Upper lobe of left lung (tissue), 6 donors: ENCODE measurements around the gene CCDC136. TPM values are rescaled to one million over a fixed set of nuclear protein-coding genes. Genes with fewer than 3 reads are reported as not detected.

Experiments used
- ATAC-seq, 2 donors: fragments of 200-7000 bp; cut with Tn5 transposase; one replicate each; pipeline ENCODE4 v1.9.1; 2022; ENCODE audit warnings: mild to moderate bottlenecking in 2 of 2, moderate library complexity in 2 of 2; ENCODE audit not compliant: low FRiP score in 2 of 2
- DNase-seq, 2 donors: peaks; one replicate each; pipeline ENCODE4 v3.0.0-alpha.2; 2019 to 2020
- H3K27ac ChIP-seq, 4 donors: fragments of 200-600 bp; sonication (generic); one replicate each; pipeline ENCODE4 v1.5.1; 2016 to 2019
- H3K27me3 ChIP-seq, 4 donors: fragments of 200-600 bp; sonication (generic); one replicate each; pipeline ENCODE4 v1.5.1; 2017 to 2019
- H3K36me3 ChIP-seq, 4 donors: fragments of 200-600 bp; sonication (generic); one replicate each; pipeline ENCODE4 v1.5.1; 2016 to 2019
- H3K4me1 ChIP-seq, 4 donors: fragments of 200-600 bp; sonication (generic); one replicate each; pipeline ENCODE4 v1.5.1; 2018 to 2019
- H3K4me3 ChIP-seq, 4 donors: fragments of 200-600 bp; sonication (generic); one replicate each; pipeline ENCODE4 v1.5.1; 2017 to 2019; ENCODE audit warnings: mild to moderate bottlenecking in 2 of 4, moderate library complexity in 1 of 4
- H3K9me3 ChIP-seq, 4 donors: fragments of 200-600 bp; sonication (generic); one replicate each; pipeline ENCODE4 v1.5.1; 2018 to 2019
- CTCF ChIP-seq, 6 experiments: fragments of 450-650 bp in 4 of 6; fragments of 200-600 bp in 2 of 6; sonication (generic) in 2 of 6; IDR thresholded peaks; one replicate each; pipeline ENCODE4 v1.5.1; 2016 to 2019; ENCODE audit warnings: antibody characterized with exemption in 6 of 6
- EP300 ChIP-seq, 4 donors: sonication (generic); formaldehyde crosslinking; IDR thresholded peaks; one replicate each; pipeline ENCODE4 v1.5.1; 2017; ENCODE audit warnings: antibody characterized with exemption in 4 of 4, control low read depth in 2 of 4
- POLR2A ChIP-seq, 4 donors: fragments of 450-650 bp; IDR thresholded peaks; one replicate each; pipeline ENCODE4 v1.5.1; 2016 to 2017; ENCODE audit warnings: antibody characterized with exemption in 4 of 4, mild to moderate bottlenecking in 2 of 4
- POLR2AphosphoS5 ChIP-seq, 2 donors: sonication (generic); formaldehyde crosslinking; IDR thresholded peaks; one replicate each; pipeline ENCODE4 v1.5.1; 2017; ENCODE audit warnings: antibody characterized with exemption in 2 of 2
- WGBS, 2 donors: methylation state at CpG; one replicate each; pipeline ENCODE4 v1.1.5; 2017 to 2018; 5-methylcytosine and 5-hydroxymethylcytosine counted together
- total RNA-seq, 6 donors: library from RNA; depleted of rRNA in 4 of 6; stranded (reverse); fragments of >200 nt in 4 of 6; gene quantifications; one replicate each; pipeline versions ENCODE4 v1.1.0 to v1.2.1, GENCODE V29; 2016 to 2021
- donor health status: DM: no; HTN: no; CAD: no; lungs with moderate emphysema.
- donor health status: DM: no; HTN: yes; CAD: no; lungs with severe emphysema.

Gene CCDC136
- total RNA-seq, 6 donors from 2014 or later = 0.46 to 7.2 (median 2.2) TPM

GRCh38 chr7:128814499-128814898 is 22.7 kb downstream of the CCDC136 start:
- Histone ChIP-seq H3K27ac (no peak overlapping the region), H3K4me3 (no peak overlapping the region), H3K27me3 (no peaks in the 10 kb centered on the region), H3K4me1 (peaks cover 0 to 5% (median 0%) of the 10 kb centered on the region in 4 donors), H3K36me3 (no peaks in the 10 kb centered on the region), H3K9me3 (no peaks in the 10 kb centered on the region)
- DNase-seq (no peak), ATAC-seq (no peak)
- TF ChIP-seq POLR2AphosphoS5 (IDR thresholded peaks at IDR 0.05) = no peak
- TF ChIP-seq EP300 (IDR thresholded peaks at IDR 0.05) = no peak
- no peak for TF ChIP-seq POLR2A (IDR thresholded peaks at IDR 0.05)
- no peak for TF ChIP-seq CTCF (IDR thresholded peaks at IDR 0.05)
- WGBS, 2 donors = 79 to 90% methylated on average over 5 to 6 of the region's 6 CpGs

- 80 to 82% methylated on average over 7 of the region's 7 CpGs for WGBS, 2 donors
- peaks cover 0 to 5% (median 0%) of the 10 kb centered on the region in 4 donors for H3K4me1 ChIP-seq
- no peak overlapping the region for H3K27ac ChIP-seq
- H3K36me3 ChIP-seq = no peaks in the 10 kb centered on the region
- H3K27me3 ChIP-seq = no peaks in the 10 kb centered on the region
- H3K4me3 ChIP-seq = no peak overlapping the region
- no peaks in the 10 kb centered on the region for H3K9me3 ChIP-seq
- DNase-seq (no peak), ATAC-seq (peak in 1 of 2 donors; percentile 43)
- TF ChIP-seq POLR2AphosphoS5 (IDR thresholded peaks at IDR 0.05) (no peak), CTCF (IDR thresholded peaks at IDR 0.05) (no peak), POLR2A (IDR thresholded peaks at IDR 0.05) (no peak), EP300 (IDR thresholded peaks at IDR 0.05) (no peak)
Observed at GRCh38 chr7:128815289-128815942, 23.6 kb downstream of the CCDC136 start.

- DNase-seq = no peak
- WGBS, 2 donors = 67 to 80% methylated on average over 3 of the region's 3 CpGs
- Histone ChIP-seq H3K4me3 (no peak overlapping the region), H3K36me3 (no peaks in the 10 kb centered on the region), H3K9me3 (no peaks in the 10 kb centered on the region), H3K27ac (no peak overlapping the region), H3K27me3 (no peaks in the 10 kb centered on the region), H3K4me1 (no peaks in the 10 kb centered on the region)
- TF ChIP-seq CTCF (IDR thresholded peaks at IDR 0.05) (no peak), POLR2AphosphoS5 (IDR thresholded peaks at IDR 0.05) (no peak), EP300 (IDR thresholded peaks at IDR 0.05) (no peak), POLR2A (IDR thresholded peaks at IDR 0.05) (no peak)
- no peak for ATAC-seq
Observed at GRCh38 chr7:128818694-128819093, 26.9 kb downstream of the CCDC136 start.

GRCh38 chr7:128821724-128822123 is 30.0 kb downstream of the CCDC136 start:
- H3K4me3 ChIP-seq = no peak overlapping the region
- H3K9me3 ChIP-seq = no peaks in the 10 kb centered on the region
- H3K4me1 ChIP-seq = no peaks in the 10 kb centered on the region
- ATAC-seq = no peak
- no peaks in the 10 kb centered on the region for H3K36me3 ChIP-seq
- no peaks in the 10 kb centered on the region for H3K27me3 ChIP-seq
- DNase-seq = no peak
- 90 to 92% methylated on average over 2 to 4 of the region's 4 CpGs for WGBS, 2 donors
- H3K27ac ChIP-seq = no peak overlapping the region
- TF ChIP-seq CTCF (IDR thresholded peaks at IDR 0.05) (no peak), EP300 (IDR thresholded peaks at IDR 0.05) (no peak), POLR2A (IDR thresholded peaks at IDR 0.05) (no peak), POLR2AphosphoS5 (IDR thresholded peaks at IDR 0.05) (no peak)

- 81 to 100% methylated on average over 1 to 4 of the region's 4 CpGs for WGBS, 2 donors
- Histone ChIP-seq H3K4me1 (peaks cover 16 to 22% (median 18%) of the 10 kb centered on the region in 4 donors), H3K36me3 (no peaks in the 10 kb centered on the region), H3K27ac (no peak overlapping the region), H3K4me3 (no peak overlapping the region), H3K27me3 (peaks cover 0 to 22% (median 12%) of the 10 kb centered on the region in 4 donors), H3K9me3 (no peaks in the 10 kb centered on the region)
- TF ChIP-seq EP300 (IDR thresholded peaks at IDR 0.05) = no peak
- no peak for TF ChIP-seq CTCF (IDR thresholded peaks at IDR 0.05)
- no peak for TF ChIP-seq POLR2AphosphoS5 (IDR thresholded peaks at IDR 0.05)
- no peak for DNase-seq
- no peak for ATAC-seq
Observed at GRCh38 chr7:128826512-128826911, 34.7 kb downstream of the CCDC136 start.
